ENCODE results near the gene MALRD1.

- no peak for TF ChIP-seq CTCF (IDR thresholded peaks at IDR 0.05)
- no peak for TF ChIP-seq POLR2A (IDR thresholded peaks at IDR 0.05)
These were observed 589.7 kb downstream of the MALRD1 start for GRCh38 chr10:19638182-19638895.

Measured in body of pancreas (tissue), 4 donors.